Measurements from ENCODE around the gene USP25. TPM values are rescaled to one million over a fixed set of nuclear protein-coding genes. Genes with fewer than 3 reads are reported as not detected.
A peak's percentile ranks its signal among the peaks of the same experiment; 100 is the strongest.
"Not testable (repeated sequence)": the region's sequence is repeated elsewhere in the genome, so short reads cannot be mapped to it uniquely, and the experiment has no call there.

Gene USP25
- total RNA-seq, 1 donor from 2014 or later, result 29.0 TPM

GRCh38 chr21:15718711-15719110 is 11.1 kb upstream of the USP25 start:
- Mint-ChIP-seq H3K27ac (no peak overlapping the region), H3K4me3 (no peak overlapping the region), H3K36me3 (ENCODE audit: low read depth) (no peaks in the 10 kb centered on the region), H3K27me3 (peaks cover 5% of the 10 kb centered on the region), H3K9me3 (peaks cover 3% of the 10 kb centered on the region), H3K4me1 (no peaks in the 10 kb centered on the region)
- DNase-seq, result no peak
- intact Hi-C loops (cut with micrococcal nuclease), result no loop called here

GRCh38 chr21:15719976-15720375 is 9.8 kb upstream of the USP25 start:
- Mint-ChIP-seq H3K27me3 (peaks cover 14% of the 10 kb centered on the region), H3K4me3 (no peak overlapping the region), H3K4me1 (no peaks in the 10 kb centered on the region), H3K36me3 (ENCODE audit: low read depth) (no peaks in the 10 kb centered on the region), H3K27ac (no peak overlapping the region), H3K9me3 (peaks cover 3% of the 10 kb centered on the region)
- no peak for DNase-seq
- intact Hi-C loops (cut with micrococcal nuclease), result no loop called here

GRCh38 chr21:15722591-15723324 is 7.0 kb upstream of the USP25 start:
- Mint-ChIP-seq H3K36me3 (ENCODE audit: low read depth) (no peaks in the 10 kb centered on the region), H3K9me3 (peaks cover 3% of the 10 kb centered on the region), H3K27me3 (peaks cover 27% of the 10 kb centered on the region), H3K4me1 (no peaks in the 10 kb centered on the region), H3K4me3 (no peak overlapping the region), H3K27ac (no peak overlapping the region)
- DNase-seq, result no peak
- intact Hi-C loops (cut with micrococcal nuclease), result no loop called here

GRCh38 chr21:15725949-15726348 is 3.8 kb upstream of the USP25 start:
- no peaks in the 10 kb centered on the region for H3K36me3 Mint-ChIP-seq (ENCODE audit: low read depth)
- H3K9me3 Mint-ChIP-seq, result no peaks in the 10 kb centered on the region
- H3K4me1 Mint-ChIP-seq, result no peaks in the 10 kb centered on the region
- peaks cover 31% of the 10 kb centered on the region for H3K27me3 Mint-ChIP-seq
- no peak overlapping the region for H3K27ac Mint-ChIP-seq
- DNase-seq, result no peak
- H3K4me3 Mint-ChIP-seq, result no peak overlapping the region
- intact Hi-C loops (cut with micrococcal nuclease), result no loop called here

- Mint-ChIP-seq H3K9me3 (no peaks in the 10 kb centered on the region), H3K27ac (no peak overlapping the region), H3K36me3 (ENCODE audit: low read depth) (no peaks in the 10 kb centered on the region), H3K27me3 (peaks cover 31% of the 10 kb centered on the region), H3K4me1 (peaks cover 4% of the 10 kb centered on the region), H3K4me3 (no peak overlapping the region)
- no peak for DNase-seq
- intact Hi-C loops (cut with micrococcal nuclease), result loop anchor here (2.0 kb wide), 1 partner anchor 99 kb away; no protein-coding TSS in a partner anchor
Measured at GRCh38 chr21:15728046-15728445, 1.7 kb upstream of the USP25 start.

GRCh38 chr21:15729346-15729673 is 472 bp upstream of the USP25 start:
- Mint-ChIP-seq H3K9me3 (no peaks in the 10 kb centered on the region), H3K27ac (peak overlapping the region; percentile 32), H3K36me3 (ENCODE audit: low read depth) (no peaks in the 10 kb centered on the region), H3K27me3 (peaks cover 26% of the 10 kb centered on the region), H3K4me3 (peak overlapping the region; percentile 48), H3K4me1 (peaks cover 12% of the 10 kb centered on the region)
- intact Hi-C loops (cut with micrococcal nuclease), result loop anchor here (1.0 to 2.0 kb wide), 2 partner anchors 97 to 1346 kb away; partner anchors contain the start of gene HSPA13
- no peak for DNase-seq

- H3K4me3 Mint-ChIP-seq, result peak overlapping the region; percentile 94
- peaks cover 17% of the 10 kb centered on the region for H3K27me3 Mint-ChIP-seq
- DNase-seq, result no peak
- peaks cover 15% of the 10 kb centered on the region for H3K4me1 Mint-ChIP-seq
- intact Hi-C loops (cut with micrococcal nuclease), result loop anchor here (5.0 to 10.0 kb wide), 5 partner anchors 37 to 1882 kb away; partner anchors contain the start of genes BTG3 and SAMSN1
- H3K27ac Mint-ChIP-seq, result peak overlapping the region; percentile 92
- H3K9me3 Mint-ChIP-seq, result no peaks in the 10 kb centered on the region
- no peaks in the 10 kb centered on the region for H3K36me3 Mint-ChIP-seq (ENCODE audit: low read depth)
Measured at GRCh38 chr21:15730484-15731242, 881 bp downstream of the USP25 start.

GRCh38 chr21:15731243-15731613 is 1.4 kb downstream of the USP25 start:
- H3K36me3 Mint-ChIP-seq (ENCODE audit: low read depth), result peaks cover 4% of the 10 kb centered on the region
- H3K4me3 Mint-ChIP-seq, result peak overlapping the region; percentile 94
- H3K27me3 Mint-ChIP-seq, result peaks cover 12% of the 10 kb centered on the region
- peak overlapping the region; percentile 92 for H3K27ac Mint-ChIP-seq
- intact Hi-C loops (cut with micrococcal nuclease), result loop anchor here (5.0 to 10.0 kb wide), 5 partner anchors 36 to 1881 kb away; partner anchors contain the start of genes BTG3 and SAMSN1
- H3K4me1 Mint-ChIP-seq, result peaks cover 20% of the 10 kb centered on the region
- H3K9me3 Mint-ChIP-seq, result no peaks in the 10 kb centered on the region
- DNase-seq, result peak; percentile 65

GRCh38 chr21:15732290-15732995 is 2.7 kb downstream of the USP25 start:
- Mint-ChIP-seq H3K9me3 (no peaks in the 10 kb centered on the region), H3K4me1 (peaks cover 23% of the 10 kb centered on the region)

GRCh38 chr21:15732996-15733329 is 3.2 kb downstream of the USP25 start:
- Mint-ChIP-seq H3K9me3 (no peaks in the 10 kb centered on the region), H3K27ac (peak overlapping the region; percentile 73), H3K4me3 (peak overlapping the region; percentile 76), H3K36me3 (ENCODE audit: low read depth) (peaks cover 6% of the 10 kb centered on the region), H3K4me1 (peaks cover 24% of the 10 kb centered on the region), H3K27me3 (peaks cover 5% of the 10 kb centered on the region)
- intact Hi-C loops (cut with micrococcal nuclease), result loop anchor here (2.0 to 10.0 kb wide), 8 partner anchors 34 to 1879 kb away; partner anchors contain the start of genes BTG3 and SAMSN1
- DNase-seq, result no peak

More at GRCh38 chr21:15732290-15732995, 2.7 kb downstream of the USP25 start:
- intact Hi-C loops (cut with micrococcal nuclease), result loop anchor here (2.0 to 10.0 kb wide), 8 partner anchors 35 to 1880 kb away; partner anchors contain the start of genes BTG3 and SAMSN1
- DNase-seq, result peak; percentile 71
- peaks cover 6% of the 10 kb centered on the region for H3K36me3 Mint-ChIP-seq (ENCODE audit: low read depth)
- H3K27me3 Mint-ChIP-seq, result peaks cover 6% of the 10 kb centered on the region
- peak overlapping the region; percentile 86 for H3K27ac Mint-ChIP-seq
- peak overlapping the region; percentile 94 for H3K4me3 Mint-ChIP-seq

GRCh38 chr21:15735409-15735808 is 5.6 kb downstream of the USP25 start:
- DNase-seq, result no peak
- H3K9me3 Mint-ChIP-seq, result no peaks in the 10 kb centered on the region
- H3K27me3 Mint-ChIP-seq, result no peaks in the 10 kb centered on the region
- H3K4me1 Mint-ChIP-seq, result peaks cover 47% of the 10 kb centered on the region
- peak overlapping the region; percentile 49 for H3K27ac Mint-ChIP-seq
- intact Hi-C loops (cut with micrococcal nuclease), result loop anchor here (10.0 kb wide), 1 partner anchor 1001 kb away; no protein-coding TSS in a partner anchor
- H3K36me3 Mint-ChIP-seq (ENCODE audit: low read depth), result peaks cover 11% of the 10 kb centered on the region
- peak overlapping the region; percentile 48 for H3K4me3 Mint-ChIP-seq

- H3K27me3 Mint-ChIP-seq, H3K27ac Mint-ChIP-seq, H3K9me3 Mint-ChIP-seq, DNase-seq: not testable (repeated sequence)
- Mint-ChIP-seq H3K36me3 (ENCODE audit: low read depth) (peaks cover 11% of the 10 kb centered on the region), H3K4me3 (peak overlapping the region; percentile 63), H3K4me1 (peaks cover 47% of the 10 kb centered on the region)
- intact Hi-C loops (cut with micrococcal nuclease), result loop anchor here (10.0 kb wide), 1 partner anchor 1001 kb away; no protein-coding TSS in a partner anchor
Measured at GRCh38 chr21:15735931-15736330, 6.1 kb downstream of the USP25 start.

- DNase-seq, H3K27ac Mint-ChIP-seq, H3K9me3 Mint-ChIP-seq, H3K4me3 Mint-ChIP-seq, H3K27me3 Mint-ChIP-seq: not testable (repeated sequence)
- Mint-ChIP-seq H3K36me3 (ENCODE audit: low read depth) (peaks cover 24% of the 10 kb centered on the region), H3K4me1 (peaks cover 50% of the 10 kb centered on the region)
- intact Hi-C loops (cut with micrococcal nuclease), result loop anchor here (10.0 kb wide), 1 partner anchor 1004 kb away; no protein-coding TSS in a partner anchor
Measured at GRCh38 chr21:15738779-15739178, 9.0 kb downstream of the USP25 start.

Data from activated CD4-positive, alpha-beta T cell treated with anti-CD3 and anti-CD28 coated beads, Interleukin-2, amount 10 ng/mL, durations not matched to agents 24 days and 14 days (primary cell).